NCI-H526 treated with DMSO at 0.1 percent for 48 hours (cell line): ENCODE results near the gene STT3B.

Experiments used
- DNase-seq: peaks from one replicate; lab custom pipeline; 2025; lab: John Stamatoyannopoulos, UW

STT3B gene

GRCh38 chr3:31652296-31652695, 119.6 kb downstream of the STT3B start:
- DNase-seq: no peak

DNA sequence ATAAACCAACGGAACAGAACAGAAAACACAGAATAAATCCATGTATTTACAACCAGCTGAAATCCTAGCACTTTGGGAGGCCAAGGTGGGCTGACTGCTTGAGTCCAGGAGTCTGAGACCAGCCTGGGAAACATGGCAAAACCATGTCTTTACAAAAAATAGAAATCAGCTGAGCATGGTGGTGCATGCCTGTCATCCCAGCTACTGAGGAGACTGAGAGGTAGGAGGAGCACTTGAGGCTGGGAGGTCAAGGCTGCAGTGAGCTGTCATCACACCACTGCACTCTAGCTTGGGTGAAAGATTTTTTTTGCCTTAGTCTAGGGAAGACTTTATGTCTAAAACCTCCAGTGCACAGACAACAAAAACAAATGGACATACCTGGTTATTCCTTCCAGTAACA, 120.7 kb downstream of the STT3B start:
- no peak for DNase-seq

- DNase-seq: no peak
Measured at GRCh38 chr3:31654998-31655397, 122.3 kb downstream of the STT3B start.

- DNase-seq: no peak
Measured at GRCh38 chr3:31659246-31659645, 126.5 kb downstream of the STT3B start.

- no peak for DNase-seq
Measured at GRCh38 chr3:31661286-31661685, 128.6 kb downstream of the STT3B start.

DNA sequence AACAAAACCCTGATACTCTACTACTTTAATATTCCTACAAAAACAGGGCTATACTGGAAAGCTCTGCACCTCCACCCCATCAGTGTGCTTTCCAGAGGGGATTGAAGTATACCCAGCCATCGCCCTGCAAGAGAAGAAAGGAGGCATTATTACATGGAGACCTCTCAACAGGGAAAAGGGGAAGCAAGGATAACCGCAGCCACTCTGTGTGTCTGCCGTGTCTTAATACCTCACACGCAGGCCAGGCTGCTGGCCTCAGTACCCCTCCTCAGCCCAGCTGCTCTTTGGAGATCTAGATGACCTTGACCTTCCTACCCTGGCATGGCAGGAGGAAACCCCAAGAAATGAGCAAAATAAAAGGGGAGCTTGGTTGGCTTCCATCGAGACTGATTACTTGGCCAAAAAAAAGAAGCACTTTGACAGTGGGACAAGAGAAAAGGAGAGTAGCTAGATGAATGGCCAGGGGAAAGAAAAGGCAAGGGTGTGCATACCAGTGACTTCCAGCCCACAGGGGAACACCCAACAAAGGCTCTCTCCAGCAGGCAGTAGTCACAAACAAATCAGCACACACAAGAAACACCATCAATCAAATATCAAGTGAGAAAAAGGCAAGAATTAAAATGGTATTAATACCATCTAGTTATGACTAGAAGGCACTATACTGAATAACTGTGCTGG, 129.4 kb downstream of the STT3B start:
- DNase-seq: no peak

DNA sequence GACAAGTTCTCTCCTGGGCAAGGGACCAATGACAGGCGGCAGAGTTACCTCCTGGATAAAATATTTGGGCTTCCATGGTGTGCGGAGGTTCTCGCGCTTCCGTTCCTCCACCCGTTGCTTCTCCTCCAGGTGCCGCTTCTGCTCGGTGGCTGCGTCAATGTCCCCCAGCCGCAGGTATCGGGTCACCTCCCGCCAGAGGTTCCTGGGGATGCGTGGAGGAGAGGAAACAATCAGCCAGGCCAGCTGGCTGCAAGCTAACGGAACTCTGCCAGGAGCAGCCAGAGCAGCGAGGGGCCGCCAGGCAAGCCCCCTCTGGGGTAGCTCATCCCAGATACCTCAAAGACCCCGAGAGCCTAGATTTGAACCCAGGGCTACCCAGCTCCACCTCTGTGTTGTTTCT, 131.3 kb downstream of the STT3B start:
- no peak for DNase-seq

- no peak for DNase-seq
Measured at GRCh38 chr3:31667582-31667981, 134.9 kb downstream of the STT3B start.

- DNase-seq: no peak
Measured at GRCh38 chr3:31668242-31668641, 135.5 kb downstream of the STT3B start.

- no peak for DNase-seq
Measured at GRCh38 chr3:31670136-31670535, 137.4 kb downstream of the STT3B start.

GRCh38 chr3:31670722-31671121, 138.0 kb downstream of the STT3B start:
- DNase-seq: no peak

DNA sequence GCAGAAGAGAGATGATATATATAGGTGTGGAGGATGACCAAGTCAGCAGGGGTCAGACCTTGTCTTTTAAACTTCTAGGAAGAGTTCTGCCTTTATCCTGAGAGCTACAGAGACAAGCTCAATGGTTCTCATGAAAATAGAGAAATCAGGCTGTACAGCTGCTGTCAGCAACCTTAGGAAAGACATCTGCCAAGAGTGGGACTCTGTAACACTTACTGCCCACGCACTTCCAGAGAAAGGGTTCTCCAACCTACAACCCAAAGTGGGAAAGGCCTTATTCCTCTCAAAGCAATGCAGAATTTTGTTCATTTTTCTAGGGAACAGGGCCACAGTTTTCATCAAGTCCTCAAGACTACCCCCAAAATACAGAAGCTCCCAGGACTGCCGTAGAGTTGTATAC, 138.7 kb downstream of the STT3B start:
- DNase-seq: no peak

- no peak for DNase-seq
Measured at GRCh38 chr3:31671976-31672375, 139.3 kb downstream of the STT3B start.

DNA sequence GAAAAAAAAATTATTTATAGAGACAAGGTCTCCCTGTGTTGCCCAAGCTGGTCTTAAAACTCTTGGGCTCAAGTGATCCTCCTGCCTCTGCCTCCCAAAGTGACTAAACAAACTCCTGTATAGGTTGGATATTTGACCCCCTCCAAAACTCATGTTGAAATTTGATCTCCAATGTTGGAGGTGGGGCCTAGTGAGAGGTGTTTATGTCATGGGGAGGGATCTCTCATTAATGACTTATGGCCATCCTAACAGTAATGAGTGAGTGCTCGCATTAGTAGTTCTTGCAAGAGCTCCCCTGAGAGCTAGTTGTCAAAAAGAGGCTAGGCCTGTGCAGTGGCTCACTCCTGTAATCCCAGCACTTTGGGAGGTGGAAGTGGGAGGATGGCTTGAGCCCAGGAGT, 141.2 kb downstream of the STT3B start:
- DNase-seq: no peak

DNA sequence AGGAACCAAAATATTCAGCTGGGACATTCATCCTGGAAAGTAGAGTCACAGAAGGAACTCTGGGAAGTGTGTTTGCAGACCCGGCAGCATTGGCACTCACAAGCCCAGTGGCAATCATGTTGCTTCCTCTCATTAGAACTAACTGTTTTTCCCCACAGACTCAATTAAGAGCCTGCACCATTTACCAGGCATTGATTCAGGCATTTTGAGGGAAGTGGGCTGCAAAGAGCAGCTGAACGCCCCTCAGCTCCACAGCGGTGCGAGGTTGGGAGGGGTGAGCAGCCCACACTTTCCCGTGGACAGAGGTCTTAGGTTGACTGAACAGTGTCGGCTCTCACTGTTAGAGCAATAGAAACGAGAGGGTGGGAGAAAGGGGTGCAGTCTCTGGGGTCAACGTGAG, 143.8 kb downstream of the STT3B start:
- no peak for DNase-seq

DNA sequence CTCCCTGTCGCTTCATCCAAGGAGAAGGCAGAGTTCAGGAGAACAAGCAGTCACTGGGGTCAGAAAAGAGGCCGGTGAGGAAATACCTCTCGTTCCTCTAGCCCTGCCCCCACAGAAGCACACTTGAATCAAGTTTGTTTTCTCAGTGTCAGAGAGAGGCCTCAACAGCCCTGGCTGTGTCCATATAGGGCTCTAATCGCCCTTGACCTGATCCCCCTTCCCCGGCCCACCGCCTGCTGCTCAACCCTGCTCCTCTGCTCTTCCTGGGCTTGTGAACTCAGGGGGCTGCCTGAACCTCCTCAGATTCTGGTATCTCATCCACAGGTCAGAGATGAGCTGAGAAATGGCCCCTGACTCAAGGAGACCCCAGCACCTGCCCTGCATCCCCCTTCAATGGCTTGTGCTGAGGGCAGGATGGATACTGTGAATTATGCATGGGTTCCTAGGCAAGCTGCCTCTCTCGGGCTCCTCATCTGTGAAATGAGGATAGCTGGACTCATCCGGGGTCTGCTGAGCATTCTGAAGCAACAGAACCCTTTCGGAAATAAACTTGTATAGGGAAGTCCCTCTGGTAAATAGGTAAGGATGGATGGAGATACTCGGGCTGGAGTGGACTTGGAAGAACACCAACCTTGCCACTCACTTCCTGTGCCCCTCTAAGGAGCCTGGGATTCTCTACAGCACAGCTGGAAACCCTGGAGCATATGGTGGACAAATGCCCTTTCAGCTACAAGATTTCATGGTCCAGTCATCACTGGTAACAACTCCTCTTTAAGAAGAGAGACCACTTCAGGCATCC, 147.5 kb downstream of the STT3B start:
- DNase-seq: no peak
